Hippocampal formation (tissue), 2 donors: ENCODE measurements around the gene AFG1L.
"Not testable (repeated sequence)": the region's sequence is repeated elsewhere in the genome, so short reads cannot be mapped to it uniquely, and the experiment has no call there.

Experiments used
- DNase-seq, 2 donors: peaks; one replicate each; lab custom pipeline; 2025; lab: John Stamatoyannopoulos, UW

Gene AFG1L

DNA sequence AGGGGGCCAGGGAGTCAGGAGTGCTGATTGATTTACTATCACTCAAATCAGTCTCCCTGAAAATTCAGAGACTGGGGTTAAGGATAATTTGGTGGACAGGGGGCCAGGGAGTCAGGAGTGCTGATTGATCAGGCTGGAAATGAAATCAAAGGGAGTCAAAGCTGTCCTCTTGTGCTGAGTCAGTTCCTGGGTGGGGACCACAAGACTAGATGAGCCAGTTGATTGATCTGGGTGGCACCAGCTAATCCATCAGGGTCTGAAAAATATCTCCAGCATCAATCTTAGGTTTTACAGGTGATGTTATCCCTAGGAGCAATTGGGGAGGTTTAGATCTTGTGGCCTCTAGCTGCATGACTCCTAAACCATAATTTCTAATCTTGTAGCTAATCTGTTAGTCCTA lies 6.1 kb upstream of the AFG1L start:
- DNase-seq, result no peak

DNA sequence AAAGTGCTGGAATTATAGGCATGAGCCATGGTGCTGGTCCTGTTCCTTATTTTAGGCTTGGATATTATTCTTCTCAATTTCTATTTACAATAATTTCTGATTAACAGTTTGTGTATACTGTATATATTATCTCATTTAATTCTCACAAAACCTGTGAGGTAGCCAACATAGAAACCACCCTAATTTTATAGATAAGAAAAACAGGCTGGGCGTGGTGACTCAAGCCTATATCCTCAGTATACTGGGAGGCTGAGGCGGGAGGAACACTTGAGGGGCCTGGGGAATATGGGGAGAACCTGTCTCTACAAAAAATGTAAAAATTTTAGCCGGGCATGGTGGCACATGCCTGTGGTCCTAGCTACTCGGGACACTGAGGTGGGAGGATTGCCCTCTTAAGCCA lies 3.8 kb upstream of the AFG1L start:
- DNase-seq, result no peak

DNA sequence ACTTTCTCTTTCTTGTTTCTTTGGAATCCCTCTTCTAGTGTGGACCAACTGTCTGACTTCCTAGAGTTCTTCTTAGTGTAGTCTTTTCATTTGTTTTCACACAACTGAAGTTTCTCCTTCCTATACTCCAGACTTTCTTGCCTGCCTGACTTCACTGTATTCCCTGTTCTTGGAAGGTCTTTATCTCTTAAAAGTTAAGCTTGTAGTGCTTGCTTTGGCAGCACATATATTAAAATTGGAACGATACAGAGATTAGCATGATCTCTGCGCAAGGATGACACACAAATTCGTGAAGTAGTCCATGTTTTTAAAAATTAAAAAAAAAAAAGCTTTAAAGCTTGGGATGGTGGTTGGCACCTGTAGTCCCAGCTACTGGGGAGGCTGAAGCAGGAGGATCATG lies 2.3 kb upstream of the AFG1L start:
- DNase-seq, result not testable (repeated sequence)

DNA sequence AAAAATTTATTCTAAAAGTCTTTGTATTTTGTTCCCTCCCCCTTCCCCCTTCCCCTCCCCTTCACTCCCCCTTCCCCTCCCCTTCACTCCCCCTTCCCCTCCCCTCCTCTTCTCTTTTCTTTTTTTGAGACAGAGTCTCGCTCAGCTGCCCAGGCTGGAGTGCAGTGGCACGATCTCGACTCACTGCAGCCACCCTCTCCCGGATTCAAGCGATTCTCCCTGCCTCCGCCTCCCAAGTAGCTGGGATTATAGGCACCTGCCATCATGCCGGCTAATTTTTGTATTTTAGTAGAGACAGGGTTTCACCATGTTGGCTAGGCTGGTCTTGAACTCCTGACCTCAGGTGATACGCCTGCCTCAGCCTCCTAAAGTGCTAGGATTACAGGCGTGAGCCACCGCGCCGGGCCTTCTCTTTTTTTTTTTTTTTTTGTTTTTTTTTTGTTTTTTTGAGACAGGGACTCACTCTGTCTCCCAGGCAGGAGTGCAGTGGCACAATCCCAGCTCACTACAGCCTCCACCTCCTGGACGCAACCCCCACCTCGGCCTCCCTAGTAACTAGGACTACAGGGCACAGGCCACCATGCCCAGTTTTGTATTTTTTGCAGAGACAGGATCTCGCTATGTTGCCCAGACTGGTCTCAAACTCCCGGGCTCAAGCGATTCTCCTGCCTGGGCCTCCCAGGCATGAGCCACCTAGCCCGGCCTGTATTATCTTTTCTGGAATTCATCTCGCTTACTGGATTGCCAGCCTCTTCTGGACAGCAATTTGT lies 1.1 kb upstream of the AFG1L start:
- no peak for DNase-seq

DNA sequence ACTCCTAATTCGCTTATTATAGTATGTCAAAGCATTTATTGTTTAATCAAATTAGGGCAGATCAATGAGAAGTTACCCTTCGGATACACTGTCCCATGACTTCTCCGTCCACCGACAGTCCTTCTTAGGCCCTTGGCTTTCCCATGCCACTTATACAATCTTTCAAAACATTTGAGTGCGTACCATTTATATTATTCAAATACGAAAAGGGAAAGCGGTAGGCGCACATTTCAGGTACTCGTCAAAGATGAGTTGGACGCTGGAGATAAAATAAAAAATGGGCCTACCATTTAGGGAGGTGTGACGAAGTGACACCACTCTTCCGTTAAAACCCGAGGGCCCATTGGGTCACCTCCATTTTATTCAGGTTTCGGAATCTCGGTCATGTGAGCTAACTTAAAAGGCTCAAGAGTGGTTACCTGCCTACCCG lies 542 bp upstream of the AFG1L start:
- no peak for DNase-seq

DNA sequence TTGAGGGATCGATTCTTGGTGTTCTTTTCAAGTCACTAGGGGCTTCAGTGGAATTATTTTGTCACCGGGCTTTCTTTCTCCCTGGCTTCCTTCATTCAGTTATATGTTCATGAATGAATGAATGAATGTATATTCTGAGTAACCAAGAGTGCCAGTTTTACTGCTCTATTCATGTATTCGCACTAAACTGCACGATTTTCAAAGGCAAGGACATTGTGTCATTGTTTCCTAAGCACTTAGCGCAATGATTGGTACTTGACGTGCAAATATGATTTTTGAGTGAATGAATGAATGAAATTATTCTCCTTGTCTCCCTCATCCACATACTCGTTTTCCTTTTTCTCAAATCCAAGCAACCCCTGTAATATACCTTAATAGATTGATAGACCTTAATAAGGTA lies 822 bp downstream of the AFG1L start:
- DNase-seq, result no peak

DNA sequence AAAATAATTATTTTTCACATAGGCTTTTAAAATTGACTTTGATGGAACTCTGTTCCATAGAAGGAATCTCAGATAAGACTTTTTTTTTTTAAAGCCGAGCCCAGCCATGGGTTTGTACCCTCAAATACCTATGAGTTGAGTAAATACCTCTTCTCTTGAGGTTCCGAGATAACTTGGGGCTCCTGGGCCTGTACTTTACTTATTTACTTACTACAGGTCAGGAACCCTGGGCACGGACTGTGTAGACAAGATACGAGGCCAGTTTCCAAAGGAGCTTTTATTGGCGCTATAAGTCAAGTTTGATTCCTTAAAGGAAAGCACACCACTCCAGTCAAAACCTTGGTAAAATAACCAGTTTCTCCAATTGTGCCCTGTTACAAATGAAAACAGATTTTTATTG lies 7.5 kb downstream of the AFG1L start:
- no peak for DNase-seq

DNA sequence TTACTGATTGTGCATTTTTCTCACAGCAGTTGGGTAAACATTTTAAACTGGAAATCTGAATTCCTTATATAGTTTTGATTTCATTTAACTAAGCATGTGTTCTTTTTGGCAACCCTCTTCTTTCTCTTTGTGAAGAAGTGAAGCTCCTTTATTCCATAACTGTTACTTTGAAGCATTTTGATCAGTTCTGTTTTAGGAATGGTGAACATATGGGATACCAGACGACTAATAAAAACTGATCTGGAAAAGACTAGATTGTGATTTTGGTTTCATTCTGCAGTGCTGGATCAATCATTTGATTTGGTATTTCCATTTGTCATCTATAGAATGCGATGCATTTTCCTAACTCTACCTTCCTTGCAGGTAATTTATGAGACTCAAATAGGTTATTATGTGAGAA lies 9.8 kb downstream of the AFG1L start:
- DNase-seq, result no peak

DNA sequence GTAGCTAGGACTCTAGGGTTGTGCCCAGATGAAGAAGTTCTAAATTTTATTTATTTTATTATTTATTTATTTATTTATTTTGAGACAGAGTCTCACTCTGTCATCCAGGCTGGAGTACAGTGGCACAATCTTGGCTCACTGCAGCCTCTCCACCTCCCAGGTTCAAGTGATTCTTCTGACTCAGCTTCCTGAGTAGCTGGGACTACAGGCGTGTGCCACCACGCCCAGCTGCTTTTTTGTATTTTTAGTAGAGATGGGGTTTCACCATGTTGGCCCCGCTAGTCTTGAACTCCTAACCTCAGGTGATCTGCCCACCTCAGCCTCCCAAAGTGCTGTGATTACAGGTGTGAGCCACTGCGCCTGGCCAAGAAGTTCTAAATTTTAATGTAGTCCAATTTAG lies 13.8 kb downstream of the AFG1L start:
- DNase-seq, result not testable (repeated sequence)

DNA sequence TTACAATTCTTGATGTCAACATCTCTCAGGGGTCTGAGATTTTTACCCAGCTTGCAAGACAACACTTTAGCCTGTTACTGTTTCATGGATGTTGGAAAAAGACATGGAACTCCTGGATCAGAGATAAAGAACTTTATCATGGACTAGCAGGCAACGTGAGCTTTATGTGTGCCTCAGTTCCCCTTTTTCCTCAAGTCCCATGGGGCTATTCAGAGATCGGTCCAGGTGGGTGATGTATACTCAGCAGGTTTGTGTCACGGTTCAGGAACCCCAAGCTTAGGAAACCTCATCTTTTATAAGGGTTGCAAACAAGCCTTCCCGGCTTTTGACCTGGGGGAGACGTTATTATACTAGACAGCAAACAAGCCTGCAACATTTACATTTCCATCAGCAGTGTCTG lies 15.0 kb downstream of the AFG1L start:
- no peak for DNase-seq

DNA sequence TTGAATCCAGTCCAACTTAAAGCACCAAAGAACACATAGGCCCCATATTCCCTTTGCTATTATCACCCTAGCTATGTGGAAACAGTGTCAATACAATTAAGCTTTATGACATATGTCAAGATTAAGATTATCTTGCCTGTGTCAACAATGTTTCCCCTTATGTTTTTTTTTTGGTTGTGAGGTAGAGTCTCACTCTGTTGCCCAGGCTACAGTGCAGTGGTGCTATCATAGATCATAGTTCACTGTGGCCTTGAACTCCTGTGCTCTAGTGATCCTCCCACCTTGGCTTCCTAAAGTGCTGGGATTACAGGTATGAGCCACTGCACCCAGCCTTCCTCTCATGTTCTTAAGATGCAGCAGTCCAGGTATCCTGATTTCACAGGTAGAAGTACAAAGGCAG lies 17.8 kb downstream of the AFG1L start:
- DNase-seq, result no peak

DNA sequence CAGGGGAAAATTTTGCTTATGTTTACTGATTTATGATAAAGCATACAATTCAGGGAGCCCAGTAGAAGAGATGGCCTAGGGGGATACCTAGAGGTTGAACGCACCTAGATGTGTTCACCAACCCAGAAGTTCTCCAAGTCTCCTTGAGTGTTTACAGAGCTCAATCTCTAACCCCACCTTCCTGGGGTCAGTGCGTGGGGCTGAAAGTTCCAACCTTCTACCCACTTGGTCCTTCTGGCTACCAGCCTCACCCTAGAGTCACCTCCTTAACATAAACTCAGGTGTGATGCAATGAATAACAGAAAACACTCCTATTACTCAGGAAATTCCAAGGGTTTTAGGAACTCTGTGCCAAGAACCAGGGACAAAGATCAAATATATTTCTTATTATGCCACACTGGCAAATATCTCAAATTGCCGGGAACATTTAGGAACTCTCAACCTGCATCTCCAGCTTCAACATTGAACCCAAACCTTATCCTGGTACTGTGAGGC lies 26.4 kb downstream of the AFG1L start:
- no peak for DNase-seq

DNA sequence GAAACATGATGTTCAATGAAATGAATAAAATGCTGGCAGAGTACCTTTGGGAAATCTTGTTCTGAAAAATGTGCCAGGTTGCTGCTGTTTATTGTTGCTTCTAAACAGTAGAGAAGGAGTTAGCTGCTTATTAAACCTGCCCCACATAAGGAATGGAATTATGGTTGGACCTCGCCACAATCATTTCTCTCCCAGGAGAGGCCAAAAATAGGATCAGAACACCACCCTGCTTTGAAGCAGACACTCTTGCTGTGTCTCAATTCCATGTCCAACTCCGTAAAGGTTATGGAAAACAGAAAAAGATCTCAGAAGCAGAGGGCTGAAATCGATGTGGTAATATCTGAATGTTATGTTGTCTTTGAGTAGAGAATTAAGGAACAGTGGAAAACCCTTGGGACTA lies 27.9 kb downstream of the AFG1L start:
- DNase-seq, result no peak

DNA sequence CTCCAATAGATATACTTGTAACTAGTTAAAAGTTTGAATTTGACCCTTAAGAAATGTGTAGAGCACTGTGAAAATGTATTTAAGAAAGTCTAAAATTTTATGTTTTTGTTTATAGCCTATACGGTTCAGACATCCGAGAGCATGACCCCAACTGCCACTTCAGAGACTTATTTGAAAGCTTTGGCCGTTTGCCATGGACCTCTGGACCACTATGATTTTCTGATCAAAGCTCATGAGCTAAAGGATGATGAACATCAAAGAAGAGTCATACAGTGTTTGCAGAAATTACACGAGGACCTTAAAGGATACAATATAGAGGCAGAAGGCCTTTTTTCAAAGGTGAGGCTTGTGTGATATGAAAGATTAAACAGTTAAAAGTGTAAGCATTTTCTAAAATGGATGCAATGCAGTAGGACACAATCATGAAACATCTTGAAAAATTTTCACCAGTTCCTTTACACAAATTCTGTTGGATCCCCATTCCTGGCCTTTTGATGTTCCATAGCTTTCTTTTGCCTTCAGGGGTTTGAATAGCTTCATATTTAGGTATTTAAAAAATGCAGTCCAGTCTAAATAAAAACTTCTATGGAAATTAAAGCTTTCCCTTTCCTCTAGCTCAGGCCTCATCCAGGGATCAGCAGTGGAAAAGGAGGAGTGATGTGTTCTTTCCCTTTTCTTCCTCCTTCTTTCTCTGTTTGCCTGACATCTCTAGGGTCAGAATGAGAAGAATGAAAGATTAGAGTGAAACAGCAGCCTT lies 29.0 kb downstream of the AFG1L start:
- no peak for DNase-seq

DNA sequence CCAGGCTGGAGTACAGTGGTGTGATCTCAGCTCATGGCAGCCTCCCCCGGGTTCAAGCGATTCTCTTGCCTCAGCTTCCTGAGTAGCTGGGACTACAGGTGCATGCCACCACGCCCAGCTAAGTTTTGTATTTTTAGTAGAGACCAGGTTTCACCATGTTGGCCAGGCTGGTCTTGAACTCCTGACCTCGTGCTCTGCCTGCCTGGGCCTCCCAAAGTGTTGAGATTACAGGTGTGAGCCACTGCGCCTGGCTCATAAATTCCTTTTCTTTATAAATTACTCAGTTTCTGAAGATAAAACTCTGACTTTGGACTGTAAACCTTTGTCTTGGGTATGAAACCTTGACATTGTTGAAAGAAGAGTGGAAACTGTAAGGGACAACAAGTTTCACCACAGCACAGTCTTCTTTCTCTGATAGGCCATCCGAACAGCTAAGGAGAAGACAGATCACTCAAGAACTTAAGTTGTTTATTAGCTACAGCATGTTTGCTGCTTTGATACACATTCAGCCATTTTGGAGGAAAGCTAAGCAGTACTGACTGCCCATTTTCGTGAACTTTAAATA lies 35.4 kb downstream of the AFG1L start:
- DNase-seq, result not testable (repeated sequence)

DNA sequence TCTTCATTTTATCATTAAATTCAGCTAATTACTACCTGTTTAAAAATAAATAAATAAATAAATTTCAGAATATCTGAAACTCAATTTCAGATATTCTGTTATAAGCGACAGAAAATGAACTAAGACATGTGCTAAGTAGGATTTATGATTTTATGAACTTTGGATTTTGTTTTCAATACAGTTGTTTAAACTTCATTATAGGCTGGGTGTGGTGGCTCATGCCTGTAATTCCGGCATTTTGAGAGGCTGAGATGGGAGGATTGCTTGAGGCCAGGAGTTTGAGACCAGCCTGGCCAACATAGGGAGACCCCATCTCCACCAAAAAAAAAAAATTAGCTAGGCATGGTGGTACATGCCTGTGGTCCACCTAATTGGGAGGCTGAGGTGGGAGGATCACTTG lies 36.0 kb downstream of the AFG1L start:
- no peak for DNase-seq

DNA sequence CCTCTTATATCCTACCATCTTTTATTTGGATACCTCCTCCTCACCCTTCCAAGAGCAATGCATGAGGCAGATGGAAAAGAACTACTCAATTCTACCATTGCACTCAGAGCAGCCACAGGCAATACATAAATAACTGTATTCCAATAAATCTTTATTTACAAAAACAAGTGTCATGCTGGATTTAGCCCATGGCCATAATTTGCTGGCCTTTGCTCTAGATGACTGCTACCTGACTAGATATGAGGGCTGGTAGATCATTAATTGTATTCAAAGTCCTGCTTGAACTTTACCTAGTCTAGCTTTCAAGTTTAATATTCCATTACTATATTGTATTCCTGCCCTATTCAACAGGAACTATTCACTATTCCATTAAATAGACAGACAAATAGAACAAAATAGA lies 37.1 kb downstream of the AFG1L start:
- DNase-seq, result no peak

DNA sequence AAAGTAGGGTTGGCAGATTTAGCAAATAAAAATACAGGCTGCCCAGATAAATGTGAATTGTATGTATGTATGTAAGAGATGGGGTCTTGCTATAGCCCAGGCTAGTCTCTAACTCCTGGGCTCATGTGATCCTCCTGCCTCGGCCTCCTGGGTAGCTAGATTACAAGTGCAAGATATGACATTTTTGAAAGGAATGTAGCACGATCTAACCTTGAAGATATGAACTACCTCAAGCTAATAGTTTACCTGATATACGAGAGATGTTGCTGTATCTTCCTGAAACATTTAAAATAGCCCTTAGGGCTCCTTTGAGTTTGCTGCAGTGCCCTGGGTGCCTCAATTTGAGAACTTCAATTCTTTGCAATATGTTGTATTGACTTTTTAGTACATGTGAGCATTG lies 42.1 kb downstream of the AFG1L start:
- no peak for DNase-seq

DNA sequence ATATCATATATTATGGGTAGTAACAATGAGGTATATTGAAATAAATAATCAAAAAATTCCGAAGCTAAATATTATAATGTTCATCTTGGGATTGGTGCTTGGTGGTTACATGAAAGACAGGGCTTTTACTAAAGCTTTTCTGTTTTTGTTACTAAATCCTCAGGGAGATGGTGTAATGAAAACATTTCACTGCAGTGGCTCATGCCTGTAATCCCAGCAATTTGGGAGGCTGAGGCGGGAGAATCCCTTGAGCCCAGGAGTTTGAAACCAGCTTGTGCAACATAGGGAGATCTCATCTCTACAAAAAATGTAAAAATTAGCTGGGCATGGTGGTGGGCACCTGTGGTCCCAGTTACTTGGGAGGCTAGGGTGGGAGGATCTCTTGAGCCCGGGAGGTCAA lies 42.9 kb downstream of the AFG1L start:
- no peak for DNase-seq

DNA sequence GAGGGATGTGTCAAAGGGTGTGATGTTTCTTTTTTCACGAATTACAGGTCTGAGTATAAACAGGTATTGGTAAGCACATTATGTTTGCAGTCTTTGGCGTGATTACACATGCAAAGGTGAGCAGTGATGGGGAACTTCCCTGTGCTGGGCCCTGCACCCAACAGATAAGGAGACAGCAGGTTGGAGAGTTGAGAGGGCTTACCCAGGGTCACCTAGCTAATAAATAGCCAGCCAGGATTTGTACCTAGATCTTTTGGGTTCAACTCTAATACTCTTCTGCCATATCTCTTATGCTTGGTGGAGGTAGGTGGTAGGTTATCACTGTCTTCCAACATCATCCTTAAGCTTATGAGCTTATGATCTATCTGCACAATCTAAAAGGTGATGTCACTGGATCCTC lies 46.5 kb downstream of the AFG1L start:
- no peak for DNase-seq

DNA sequence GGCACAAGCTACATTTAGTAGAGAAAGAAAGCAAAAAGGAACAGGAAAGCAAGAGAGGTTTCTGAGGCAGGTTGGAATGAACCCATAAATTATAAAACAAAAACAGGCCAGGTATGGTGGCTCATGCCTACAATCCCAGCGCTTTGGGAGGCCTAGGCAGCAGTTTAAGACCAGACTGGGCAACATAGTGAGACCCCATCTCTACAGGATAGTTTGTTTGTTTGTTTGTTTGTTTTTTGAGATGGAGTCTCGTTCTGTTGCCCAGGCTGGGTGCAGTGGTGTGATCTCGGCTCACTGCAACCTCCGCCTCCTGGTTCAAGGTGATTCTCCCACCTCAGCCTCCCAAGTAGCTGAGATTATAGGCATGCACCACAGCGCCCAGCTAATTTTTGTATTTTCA lies 49.0 kb downstream of the AFG1L start:
- no peak for DNase-seq

DNA sequence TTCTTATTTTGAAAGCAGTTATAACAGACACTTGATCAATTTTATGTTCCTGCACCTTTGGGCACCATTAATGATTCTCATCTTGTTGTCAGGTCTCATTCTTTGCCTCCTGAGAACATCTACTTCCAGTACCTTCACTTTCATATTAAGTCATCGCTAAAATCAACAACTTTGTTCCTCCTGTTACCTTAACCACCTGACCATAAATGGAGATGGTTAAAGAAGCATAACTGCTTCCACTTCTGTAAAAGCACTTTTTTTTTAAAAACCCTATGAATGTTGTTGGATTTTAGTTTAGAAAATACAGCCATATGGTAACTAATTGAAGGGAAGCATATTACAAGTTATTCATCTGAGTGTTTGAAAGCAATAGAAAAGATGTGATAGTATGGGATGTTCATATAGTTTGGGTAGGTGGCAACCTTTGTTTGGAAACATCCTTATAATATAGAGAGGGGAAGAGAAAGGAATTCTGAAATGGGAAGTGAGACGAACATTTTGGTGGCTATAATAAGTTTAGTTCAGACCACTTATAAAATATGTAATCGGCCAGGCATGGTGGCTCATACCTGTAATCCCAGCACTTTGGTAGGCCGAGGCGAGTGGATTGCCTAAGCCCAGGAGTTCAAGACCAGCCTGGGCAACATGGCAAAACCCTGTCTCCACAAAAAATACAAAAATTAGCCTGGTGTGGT lies 53.9 kb downstream of the AFG1L start:
- no peak for DNase-seq

DNA sequence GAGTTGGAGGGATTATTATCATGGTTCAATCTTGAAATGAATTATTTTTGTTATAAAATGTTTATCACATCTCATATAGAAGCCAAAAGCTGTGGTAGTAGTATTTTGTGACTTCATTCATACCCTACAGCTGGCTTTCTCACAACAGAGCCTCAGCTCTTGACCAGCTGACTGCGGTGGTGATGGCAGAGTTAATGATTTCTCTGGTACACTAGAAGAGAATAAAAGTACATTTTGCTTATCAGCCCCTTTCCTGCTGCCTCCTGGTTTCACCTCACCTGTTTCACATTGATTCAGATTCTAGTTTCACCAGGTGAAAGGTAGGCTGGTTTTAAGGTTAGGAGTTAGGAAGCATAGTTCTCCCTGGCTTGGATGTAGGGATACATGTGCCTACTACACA lies 55.7 kb downstream of the AFG1L start:
- DNase-seq, result no peak
